Activated T-cell treated with anti-CD3 and anti-CD28 coated beads, Interleukin-2, amount 50 U/mL, for 4 hours (primary cell): ENCODE measurements around the gene AXDND1. TPM values are rescaled to one million over a fixed set of nuclear protein-coding genes. Genes with fewer than 3 reads are reported as not detected.
A peak's percentile ranks its signal among the peaks of the same experiment; 100 is the strongest.

Experiments
- ATAC-seq, 2 donors: fragments of 200-7000 bp; cut with Tn5 transposase; one replicate each; pipeline ENCODE4 v1.10.0; 2021
- DNase-seq: peaks from one replicate; pipeline ENCODE4 v3.0.0-alpha.2; 2020
- H3K27me3 Mint-ChIP-seq: one replicate; pipeline ENCODE4 v1.8.0; 2021; ENCODE audit warnings: low read depth, mixed read lengths
- H3K36me3 Mint-ChIP-seq: one replicate; pipeline ENCODE4 v1.8.0; 2022; ENCODE audit warnings: mixed read lengths; ENCODE audit not compliant: insufficient read depth
- H3K4me1 Mint-ChIP-seq: one replicate; pipeline ENCODE4 v1.8.0; 2021; ENCODE audit warnings: low read depth, mixed read lengths
- H3K4me3 Mint-ChIP-seq: one replicate; pipeline ENCODE4 v1.8.0; 2021; ENCODE audit warnings: mild to moderate bottlenecking, moderate library complexity, mixed read lengths
- H3K9me3 Mint-ChIP-seq: one replicate; pipeline ENCODE4 v1.8.0; 2021; ENCODE audit warnings: mixed read lengths
- total RNA-seq, 3 donors: library from RNA; stranded (reverse); gene quantifications; one replicate each; pipeline ENCODE4 v1.2.1, GENCODE V29; 2021

AXDND1 gene
- total RNA-seq, 3 donors from 2014 or later: 0.65 to 0.69 TPM; not detected in 1

DNA sequence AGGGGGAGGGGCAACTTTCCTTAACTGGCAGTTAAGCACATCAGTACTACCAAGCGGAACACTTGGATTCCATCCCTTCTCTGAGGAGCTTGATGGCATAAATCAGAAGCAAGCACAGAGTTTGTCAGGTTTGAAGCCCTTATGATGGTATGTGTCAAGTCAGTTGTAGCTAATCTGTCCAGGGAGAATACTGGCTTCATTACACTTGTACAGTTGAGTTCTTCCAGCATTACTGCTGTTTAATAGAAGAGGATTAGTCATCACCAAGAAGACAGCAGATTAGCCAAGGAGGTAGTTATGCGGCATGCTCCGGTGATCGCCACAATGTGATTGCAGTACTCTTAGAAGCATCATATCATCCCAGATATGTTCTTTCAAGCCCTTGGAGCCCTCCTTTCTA is 223.7 kb downstream of the AXDND1 start:
- ATAC-seq: no peak
- H3K36me3 Mint-ChIP-seq: no peaks in the 10 kb centered on the region
- DNase-seq: no peak
- peaks cover 43% of the 10 kb centered on the region for H3K27me3 Mint-ChIP-seq
- no peaks in the 10 kb centered on the region for H3K9me3 Mint-ChIP-seq
- no peaks in the 10 kb centered on the region for H3K4me1 Mint-ChIP-seq
- H3K4me3 Mint-ChIP-seq: no peak overlapping the region

DNA sequence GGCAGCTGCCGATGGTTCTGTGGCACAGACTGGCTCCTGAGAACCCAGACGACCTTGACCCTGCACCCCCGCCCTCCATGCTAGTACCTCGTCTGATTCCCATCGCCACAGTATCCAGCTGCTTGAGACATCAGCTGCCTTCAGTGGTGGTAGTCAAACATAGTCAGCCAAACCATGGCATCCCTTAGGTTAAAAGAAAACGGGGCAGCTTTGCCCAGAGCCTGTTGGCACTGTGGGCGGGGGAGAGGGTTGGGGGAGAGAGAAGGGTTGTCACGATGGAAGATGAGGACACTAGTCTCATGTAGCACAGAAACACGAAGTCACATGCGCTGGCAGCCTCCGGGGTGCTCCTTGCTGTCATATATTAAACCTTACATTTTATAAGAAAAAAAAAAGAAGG is 224.9 kb downstream of the AXDND1 start:
- no peaks in the 10 kb centered on the region for H3K9me3 Mint-ChIP-seq
- ATAC-seq (no peak), DNase-seq (no peak)
- H3K27me3 Mint-ChIP-seq: peaks cover 42% of the 10 kb centered on the region
- H3K36me3 Mint-ChIP-seq: no peaks in the 10 kb centered on the region
- H3K4me1 Mint-ChIP-seq: no peaks in the 10 kb centered on the region
- no peak overlapping the region for H3K4me3 Mint-ChIP-seq

DNA sequence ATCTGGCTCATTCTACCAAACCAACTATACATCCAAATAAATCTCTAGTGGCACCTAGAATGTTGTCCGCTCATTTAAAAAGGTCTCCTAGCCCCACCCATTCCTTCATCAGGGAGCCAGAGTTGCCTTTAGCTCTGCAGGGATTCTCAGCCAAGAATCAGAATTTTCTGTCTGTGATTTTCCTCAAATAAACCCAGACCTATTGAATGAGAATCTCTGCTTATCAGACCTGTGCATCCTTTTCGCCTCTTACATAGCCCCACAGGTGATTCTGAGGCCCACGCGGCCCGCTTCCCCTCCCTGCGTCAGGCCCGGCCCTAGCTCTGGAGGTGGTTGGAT is 225.5 kb downstream of the AXDND1 start:
- Mint-ChIP-seq H3K36me3 (no peaks in the 10 kb centered on the region), H3K27me3 (peaks cover 39% of the 10 kb centered on the region), H3K9me3 (no peaks in the 10 kb centered on the region), H3K4me1 (no peaks in the 10 kb centered on the region), H3K4me3 (no peak overlapping the region)
- no peak for ATAC-seq
- DNase-seq: no peak

DNA sequence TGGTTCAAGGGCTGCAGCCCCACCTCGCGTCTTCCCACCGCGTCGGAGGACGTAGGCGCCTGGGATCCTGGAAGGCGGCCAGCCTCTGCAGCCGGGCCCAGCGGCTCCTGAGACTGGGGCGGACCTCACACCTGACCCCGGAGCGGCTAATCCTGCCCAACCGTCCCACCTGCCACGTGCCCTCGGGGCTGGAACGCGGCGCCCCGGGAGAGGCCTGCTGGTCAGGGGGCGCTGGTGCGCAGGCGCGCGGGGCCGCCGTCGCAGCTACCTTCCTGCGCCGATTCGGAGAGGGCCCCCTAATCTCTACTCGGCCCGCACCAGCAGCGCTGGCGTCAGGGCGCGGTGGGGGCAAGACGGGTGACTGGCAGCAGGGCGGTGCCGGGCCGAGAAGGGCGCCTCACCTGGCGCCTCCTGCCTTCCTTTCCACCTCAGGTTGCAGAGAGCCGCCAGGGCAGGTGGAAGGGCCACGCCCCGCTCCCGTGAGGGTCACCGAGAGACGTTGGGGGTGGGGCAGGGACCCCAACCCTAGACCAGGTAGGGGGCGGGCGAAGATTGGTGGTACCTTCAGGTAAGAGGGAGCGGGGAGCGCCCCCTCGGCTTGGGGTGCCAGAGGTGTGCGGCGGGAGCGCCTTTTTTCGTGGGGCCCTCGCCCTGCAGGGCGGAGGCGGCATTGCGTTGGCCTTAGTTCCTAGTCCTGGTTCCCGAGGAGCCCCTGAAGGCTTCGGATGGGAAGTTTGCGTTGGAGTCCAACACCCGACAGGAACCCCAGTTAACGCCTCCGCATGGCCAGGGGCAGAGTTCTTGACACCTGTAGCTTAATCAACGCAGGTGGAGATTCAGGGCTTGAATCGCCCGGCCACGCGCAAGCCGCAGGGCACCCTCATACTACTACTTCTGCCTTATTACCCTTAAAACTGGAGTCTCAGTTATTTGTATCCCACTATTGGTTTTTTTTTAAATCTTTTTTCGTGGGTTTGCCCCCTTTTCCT is 226.1 kb downstream of the AXDND1 start, which contains the start of gene TDRD5:
TSS of gene TDRD5 (plus strand) at position 241 of the 989 bp plus-strand sequence. CDS start 784 bp downstream, outside the sequence.
- no peaks in the 10 kb centered on the region for H3K4me1 Mint-ChIP-seq
- peak in 1 of 2 donors; percentile 30 for ATAC-seq
- DNase-seq: no peak
- H3K4me3 Mint-ChIP-seq: no peak within 1 kb of the TSS
- H3K9me3 Mint-ChIP-seq: no peaks in the 10 kb centered on the region
- no peaks in the 10 kb centered on the region for H3K36me3 Mint-ChIP-seq
- H3K27me3 Mint-ChIP-seq: peaks cover 40% of the 10 kb centered on the region

DNA sequence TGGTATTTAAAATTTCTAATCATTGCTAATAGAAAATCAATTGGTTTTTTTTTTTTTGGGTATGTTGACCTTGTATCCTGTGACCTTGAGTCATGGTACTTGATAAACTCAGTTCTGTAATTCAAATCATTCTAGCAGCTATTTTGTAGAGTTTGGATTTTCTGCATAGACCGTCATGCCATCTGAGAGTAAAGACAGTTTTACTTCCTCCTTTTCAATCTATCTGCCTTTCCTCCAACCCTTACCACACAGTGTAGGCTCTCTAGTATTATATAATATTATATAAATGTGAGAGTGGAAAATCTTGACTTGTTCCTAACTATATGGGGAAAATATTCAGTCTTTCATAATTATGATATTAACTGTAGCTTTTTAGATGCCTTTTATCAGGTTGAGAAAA is 232.9 kb downstream of the AXDND1 start:
- peaks cover 13% of the 10 kb centered on the region for H3K27me3 Mint-ChIP-seq
- DNase-seq: no peak
- no peaks in the 10 kb centered on the region for H3K4me1 Mint-ChIP-seq
- no peak overlapping the region for H3K4me3 Mint-ChIP-seq
- ATAC-seq: no peak
- peaks cover 4% of the 10 kb centered on the region for H3K9me3 Mint-ChIP-seq
- H3K36me3 Mint-ChIP-seq: no peaks in the 10 kb centered on the region

DNA sequence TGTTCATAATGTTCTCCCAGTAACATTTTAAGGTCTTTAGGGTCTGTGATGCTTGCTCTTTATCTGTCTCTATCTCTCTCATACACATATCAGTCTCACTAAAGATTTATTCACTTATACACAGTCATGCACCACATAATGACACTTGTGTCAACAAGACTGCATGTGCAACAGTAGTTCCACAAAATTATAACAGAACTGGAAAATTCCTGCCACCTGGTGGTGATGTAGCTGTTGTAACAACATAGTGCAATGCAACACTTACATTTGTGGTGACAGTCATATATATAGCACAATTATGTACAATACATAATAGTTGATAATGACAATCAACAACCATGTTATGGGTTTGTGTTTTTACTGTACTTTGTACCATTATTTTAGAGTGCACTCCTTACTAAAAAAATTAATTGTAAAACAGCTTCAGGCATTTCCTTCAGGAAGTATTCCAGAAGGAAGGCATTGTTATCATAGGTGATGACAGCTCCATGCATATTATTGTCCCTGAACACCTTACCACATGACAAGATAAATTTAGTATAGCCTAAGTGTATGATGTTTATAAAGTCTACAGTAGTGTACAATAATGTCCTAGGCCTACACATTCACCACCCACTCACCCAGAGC is 234.0 kb downstream of the AXDND1 start:
- no peaks in the 10 kb centered on the region for H3K4me1 Mint-ChIP-seq
- peaks cover 11% of the 10 kb centered on the region for H3K27me3 Mint-ChIP-seq
- no peaks in the 10 kb centered on the region for H3K36me3 Mint-ChIP-seq
- no peak overlapping the region for H3K4me3 Mint-ChIP-seq
- ATAC-seq: no peak
- no peak for DNase-seq
- peaks cover 4% of the 10 kb centered on the region for H3K9me3 Mint-ChIP-seq

DNA sequence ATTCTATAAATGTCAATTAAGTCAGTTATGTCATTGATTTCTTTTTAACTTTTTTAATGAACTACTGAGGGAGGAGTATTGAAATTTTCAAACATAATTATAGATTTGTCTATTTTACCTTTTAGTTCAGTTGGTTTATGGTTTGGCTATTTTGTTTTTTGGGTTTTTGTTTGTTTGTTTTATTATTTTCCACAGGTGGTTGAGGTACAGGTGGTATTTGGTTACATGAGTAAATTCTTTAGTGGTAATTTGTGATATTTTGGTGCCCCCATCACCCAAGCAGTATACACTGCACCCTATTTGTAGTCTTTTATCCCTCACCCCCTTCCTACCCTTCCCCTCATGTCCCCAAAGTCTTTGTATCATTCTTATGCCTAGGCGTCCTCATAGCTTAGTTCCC is 235.3 kb downstream of the AXDND1 start:
- H3K4me3 Mint-ChIP-seq: no peak overlapping the region
- peaks cover 4% of the 10 kb centered on the region for H3K9me3 Mint-ChIP-seq
- no peak for DNase-seq
- no peaks in the 10 kb centered on the region for H3K36me3 Mint-ChIP-seq
- no peaks in the 10 kb centered on the region for H3K4me1 Mint-ChIP-seq
- ATAC-seq: no peak
- peaks cover 9% of the 10 kb centered on the region for H3K27me3 Mint-ChIP-seq

Other genes starting within 250 kb of the AXDND1 start
- 1 to 10 TPM; 8.7 to 9.9 (median 9.9) TPM for gene ABL2, start 136.3 kb upstream of the AXDND1 start, total RNA-seq
- gene SOAT1, start 72.2 kb upstream of the AXDND1 start, total RNA-seq: 10 to 100 TPM; 46.3 to 56.7 (median 49.0) TPM
- not detected for gene NPHS2, start 210.0 kb downstream of the AXDND1 start, total RNA-seq
- gene TDRD5, start 225.9 kb downstream of the AXDND1 start, total RNA-seq: not detected